ENCODE results near the gene ATP5PF.

DNA sequence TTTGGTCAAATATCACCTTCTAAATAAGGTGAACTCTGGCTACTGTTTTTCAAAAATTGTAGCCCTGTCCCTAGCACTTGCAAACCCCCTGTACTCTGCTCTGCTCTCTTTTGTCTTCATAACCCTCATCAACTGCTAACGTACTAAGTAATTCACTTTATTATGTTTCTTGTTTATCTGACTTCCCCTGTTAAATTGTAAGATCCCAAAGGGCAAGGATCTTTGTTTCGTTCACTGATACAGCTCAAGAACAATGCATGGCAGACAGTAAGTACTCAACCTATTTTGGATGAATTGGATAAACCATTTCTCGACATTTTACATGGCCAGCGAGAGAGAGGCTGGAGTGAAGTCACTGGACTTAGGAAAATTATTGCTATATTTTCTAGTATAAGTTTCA, 46.9 kb downstream of the ATP5PF start:
- TF ChIP-seq CTCF (IDR thresholded peaks at IDR 0.05) (no peak), EZH2 (IDR thresholded peaks at IDR 0.05; ENCODE audit: borderline replicate concordance, insufficient read depth, low read depth, low read length, poor library complexity, severe bottlenecking) (no peak)
